DND-41 (cell line): ENCODE results near the gene MLIP.

Experiments used
- CTCF ChIP-seq: IDR thresholded peaks from 2 replicates; pipeline ENCODE4 v1.5.1; 2012; ENCODE audit warnings: borderline replicate concordance, low read length, moderate library complexity, mild to moderate bottlenecking; ENCODE audit not compliant: poor library complexity, severe bottlenecking; ENCODE audit errors: extremely low read depth
- EZH2 ChIP-seq: IDR thresholded peaks from 3 replicates; pipeline ENCODE4 v1.6.1; 2012; ENCODE audit warnings: borderline replicate concordance, low read depth, mild to moderate bottlenecking, moderate library complexity, low read length, inconsistent platforms; ENCODE audit not compliant: severe bottlenecking

GRCh38 chr6:54073487-54073886 lies 37.8 kb upstream of the MLIP start:
- no peak for TF ChIP-seq CTCF
- TF ChIP-seq EZH2: no peak
